Measurements from ENCODE around the gene PRDX2.

GRCh38 chr19:12763100-12763499, 38.5 kb downstream of the PRDX2 start:
- TF ChIP-seq E2F4 (IDR thresholded peaks at IDR 0.05; ENCODE audit: low read depth, low read length) (no peak), CTCF (IDR thresholded peaks at IDR 0.05 in 2 of 3, conservative IDR thresholded peaks at IDR 0.05 in 1 of 3; ENCODE audit: control insufficient read depth in 2 of 3, extremely low read depth in 1 of 3, insufficient read depth in 1 of 3, low read depth in 3 of 3, low read length in 3 of 3) (no peak), ZNF24 (IDR thresholded peaks at IDR 0.05) (no peak), BCL3 (IDR thresholded peaks at IDR 0.05; ENCODE audit: borderline replicate concordance, insufficient read depth, low read depth, low read length, poor library complexity, severe bottlenecking) (no peak)
- TF ChIP-seq, protein P1, sequence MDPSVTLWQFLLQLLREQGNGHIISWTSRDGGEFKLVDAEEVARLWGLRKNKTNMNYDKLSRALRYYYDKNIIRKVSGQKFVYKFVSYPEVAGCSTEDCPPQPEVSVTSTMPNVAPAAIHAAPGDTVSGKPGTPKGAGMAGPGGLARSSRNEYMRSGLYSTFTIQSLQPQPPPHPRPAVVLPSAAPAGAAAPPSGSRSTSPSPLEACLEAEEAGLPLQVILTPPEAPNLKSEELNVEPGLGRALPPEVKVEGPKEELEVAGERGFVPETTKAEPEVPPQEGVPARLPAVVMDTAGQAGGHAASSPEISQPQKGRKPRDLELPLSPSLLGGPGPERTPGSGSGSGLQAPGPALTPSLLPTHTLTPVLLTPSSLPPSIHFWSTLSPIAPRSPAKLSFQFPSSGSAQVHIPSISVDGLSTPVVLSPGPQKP (IDR thresholded peaks at IDR 0.05; ENCODE audit: low read depth, low read length) = no peak

Measured in GM12878 (cell line).